OCI-LY1 (cell line): ENCODE measurements around the gene MOB3C.

Source experiments
- H2AFZ ChIP-seq: fragments of 200-600 bp; sonication (generic), shearing (Covaris generic); 2 replicates; pipeline ENCODE4 v1.6.0; 2014; ENCODE audit warnings: antibody characterized with exemption, mild to moderate bottlenecking, low read length
- H3F3A ChIP-seq: fragments of 200-600 bp; sonication (generic), shearing (Covaris generic); 2 replicates; pipeline ENCODE4 v1.6.0; 2014; ENCODE audit warnings: mild to moderate bottlenecking, antibody characterized with exemption, low read length, moderate library complexity; ENCODE audit not compliant: insufficient read depth
- H3K27ac ChIP-seq: fragments of 200-600 bp; sonication (generic); 2 replicates; pipeline ENCODE4 v1.5.1; 2014; ENCODE audit warnings: low read length, mixed run types, mild to moderate bottlenecking, low read depth; ENCODE audit not compliant: poor library complexity, severe bottlenecking
- H3K27me3 ChIP-seq: fragments of 200-600 bp; sonication (generic); 2 replicates; pipeline ENCODE4 v1.6.0; 2014; ENCODE audit warnings: antibody characterized with exemption, mild to moderate bottlenecking, low read length, moderate library complexity; ENCODE audit not compliant: insufficient read depth
- H3K36me3 ChIP-seq: fragments of 200-600 bp; sonication (generic); 2 replicates; pipeline ENCODE4 v1.6.1; 2014; ENCODE audit warnings: mild to moderate bottlenecking, antibody characterized with exemption, low read length, moderate library complexity, mixed read lengths; ENCODE audit not compliant: insufficient read depth
- H3K4me1 ChIP-seq: fragments of 200-600 bp; sonication (generic); 2 replicates; pipeline ENCODE4 v1.5.1; 2014; ENCODE audit warnings: mild to moderate bottlenecking, low read length, moderate library complexity; ENCODE audit not compliant: insufficient read depth, severe bottlenecking
- H3K4me2 ChIP-seq: fragments of 200-600 bp; sonication (generic), shearing (Covaris generic); 2 replicates; pipeline ENCODE4 v1.6.1; 2014; ENCODE audit warnings: low read length
- H3K4me3 ChIP-seq: fragments of 200-600 bp; sonication (generic); 2 replicates; pipeline ENCODE4 v1.5.1; 2014; ENCODE audit warnings: low read length, low read depth, mild to moderate bottlenecking, mixed read lengths; ENCODE audit not compliant: poor library complexity, severe bottlenecking
- H3K79me2 ChIP-seq: fragments of 200-600 bp; shearing (Covaris generic); 2 replicates; pipeline ENCODE4 v1.6.1; 2016; ENCODE audit warnings: mixed run types, low read length, mixed read lengths; ENCODE audit not compliant: insufficient read depth
- H3K9ac ChIP-seq: fragments of 200-600 bp; sonication (generic), shearing (Covaris generic); 2 replicates; pipeline ENCODE4 v1.6.1; 2014; ENCODE audit warnings: mild to moderate bottlenecking, low read length, mixed read lengths
- H3K9me2 ChIP-seq: fragments of 200-600 bp; sonication (generic), shearing (Covaris generic); 2 replicates; pipeline ENCODE4 v1.6.1; 2014; ENCODE audit warnings: low read depth, mild to moderate bottlenecking, low read length, mixed read lengths
- H3K9me3 ChIP-seq: fragments of 200-600 bp; shearing (Covaris generic); 2 replicates; pipeline ENCODE4 v1.6.1; 2014; ENCODE audit warnings: low read length, mixed read lengths
- H4K20me1 ChIP-seq: fragments of 200-600 bp; sonication (generic), shearing (Covaris generic); 2 replicates; pipeline ENCODE4 v1.6.0; 2016; ENCODE audit warnings: mild to moderate bottlenecking, low read length; ENCODE audit not compliant: insufficient read depth
- CTCF ChIP-seq: fragments of 200-600 bp; sonication (generic), shearing (Covaris generic); IDR thresholded peaks from 2 replicates; pipeline ENCODE4 v1.5.1; 2017; ENCODE audit warnings: mild to moderate bottlenecking, antibody characterized with exemption, low read length, moderate library complexity, mixed read lengths
- EZH2 ChIP-seq: fragments of 200-600 bp; sonication (generic), shearing (Covaris generic); IDR thresholded peaks from 2 replicates; pipeline ENCODE4 v1.8.0; 2017; ENCODE audit warnings: borderline replicate concordance, mixed run types, mild to moderate bottlenecking, antibody characterized with exemption, low read length, moderate library complexity, mixed read lengths

The MOB3C gene

GRCh38 chr1:46583494-46583893, 33.1 kb downstream of the MOB3C start:
- H3K4me3 ChIP-seq, result no peak overlapping the region
- H3K9ac ChIP-seq, result no peak overlapping the region
- no peak for TF ChIP-seq CTCF
- no peak for TF ChIP-seq EZH2
- no peaks in the 10 kb centered on the region for H3K9me2 ChIP-seq
- H3K36me3 ChIP-seq, result peaks cover 17% of the 10 kb centered on the region
- H4K20me1 ChIP-seq, result no peaks in the 10 kb centered on the region
- no peak overlapping the region for H3K27ac ChIP-seq
- H3K4me1 ChIP-seq, result no peaks in the 10 kb centered on the region
- H3K9me3 ChIP-seq, result no peaks in the 10 kb centered on the region
- no peak overlapping the region for H2AFZ ChIP-seq
- H3K4me2 ChIP-seq, result no peak overlapping the region
- no peaks in the 10 kb centered on the region for H3F3A ChIP-seq
- H3K27me3 ChIP-seq, result no peaks in the 10 kb centered on the region
- H3K79me2 ChIP-seq, result no peaks in the 10 kb centered on the region

- no peak overlapping the region for H3K27ac ChIP-seq
- no peaks in the 10 kb centered on the region for H3K27me3 ChIP-seq
- no peaks in the 10 kb centered on the region for H3K9me2 ChIP-seq
- peaks cover 13% of the 10 kb centered on the region for H3K36me3 ChIP-seq
- H3K4me3 ChIP-seq, result no peak overlapping the region
- no peak overlapping the region for H3K4me2 ChIP-seq
- H2AFZ ChIP-seq, result no peak overlapping the region
- no peak for TF ChIP-seq CTCF
- TF ChIP-seq EZH2, result no peak
- no peaks in the 10 kb centered on the region for H3K9me3 ChIP-seq
- no peaks in the 10 kb centered on the region for H3F3A ChIP-seq
- no peaks in the 10 kb centered on the region for H3K79me2 ChIP-seq
- H3K9ac ChIP-seq, result no peak overlapping the region
- no peaks in the 10 kb centered on the region for H4K20me1 ChIP-seq
- no peaks in the 10 kb centered on the region for H3K4me1 ChIP-seq
Measured at GRCh38 chr1:46582972-46583371, 33.6 kb downstream of the MOB3C start.

GRCh38 chr1:46581681-46582455, 34.7 kb downstream of the MOB3C start:
- H3K79me2 ChIP-seq, result no peaks in the 10 kb centered on the region
- no peak overlapping the region for H3K9ac ChIP-seq
- no peaks in the 10 kb centered on the region for H3F3A ChIP-seq
- no peaks in the 10 kb centered on the region for H4K20me1 ChIP-seq
- no peak overlapping the region for H2AFZ ChIP-seq
- H3K4me2 ChIP-seq, result no peak overlapping the region
- H3K27me3 ChIP-seq, result no peaks in the 10 kb centered on the region
- no peaks in the 10 kb centered on the region for H3K4me1 ChIP-seq
- peaks cover 9% of the 10 kb centered on the region; the same call in 1 of the 2 replicates for H3K36me3 ChIP-seq
- no peaks in the 10 kb centered on the region for H3K9me2 ChIP-seq
- H3K27ac ChIP-seq, result no peak overlapping the region
- H3K9me3 ChIP-seq, result no peaks in the 10 kb centered on the region
- H3K4me3 ChIP-seq, result no peak overlapping the region
- TF ChIP-seq EZH2 (no peak), CTCF (no peak)
